ENCODE results near the gene HEATR5B. TPM values are rescaled to one million over a fixed set of nuclear protein-coding genes. Genes with fewer than 3 reads are reported as not detected.

Gene HEATR5B
- total RNA-seq, 4 donors from 2014 or later: 15.8 to 34.5 (median 23.1) TPM

GRCh38 chr2:37068686-37069085 lies 15.5 kb downstream of the HEATR5B start:
- peaks cover 3 to 99% (median 8%) of the 10 kb centered on the region in 3 donors for H3K36me3 ChIP-seq
- intact Hi-C loops (cut with DNase I): no loop called here

DNA sequence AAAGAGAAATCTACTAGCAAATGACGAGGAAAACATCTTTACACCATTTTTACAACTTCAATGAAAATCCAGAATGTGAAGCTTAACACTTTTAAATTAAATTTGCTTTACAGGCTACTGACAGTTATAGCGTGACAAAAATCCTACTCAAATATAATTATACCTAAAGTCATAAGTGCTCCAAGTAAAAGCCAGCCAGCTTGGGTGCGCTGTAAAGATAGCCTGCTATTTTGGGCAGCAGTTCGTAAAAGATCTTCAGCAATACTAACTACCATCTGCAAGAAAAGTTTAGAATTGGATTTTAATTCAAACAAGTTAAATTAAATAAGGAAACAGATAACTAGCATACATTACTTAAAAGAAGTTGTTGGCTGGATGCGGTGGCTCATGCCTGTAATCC lies 22.4 kb downstream of the HEATR5B start:
- intact Hi-C loops (cut with DNase I): no loop called here
- H3K27me3 ChIP-seq: no peaks in the 10 kb centered on the region
- WGBS, 2 donors: 97% methylated on average over 5 of the region's 5 CpGs
- H3K4me1 ChIP-seq: no peaks in the 10 kb centered on the region
- H3K27ac ChIP-seq: no peak overlapping the region
- TF ChIP-seq POLR2A (IDR thresholded peaks at IDR 0.05): no peak
- TF ChIP-seq, protein P1, sequence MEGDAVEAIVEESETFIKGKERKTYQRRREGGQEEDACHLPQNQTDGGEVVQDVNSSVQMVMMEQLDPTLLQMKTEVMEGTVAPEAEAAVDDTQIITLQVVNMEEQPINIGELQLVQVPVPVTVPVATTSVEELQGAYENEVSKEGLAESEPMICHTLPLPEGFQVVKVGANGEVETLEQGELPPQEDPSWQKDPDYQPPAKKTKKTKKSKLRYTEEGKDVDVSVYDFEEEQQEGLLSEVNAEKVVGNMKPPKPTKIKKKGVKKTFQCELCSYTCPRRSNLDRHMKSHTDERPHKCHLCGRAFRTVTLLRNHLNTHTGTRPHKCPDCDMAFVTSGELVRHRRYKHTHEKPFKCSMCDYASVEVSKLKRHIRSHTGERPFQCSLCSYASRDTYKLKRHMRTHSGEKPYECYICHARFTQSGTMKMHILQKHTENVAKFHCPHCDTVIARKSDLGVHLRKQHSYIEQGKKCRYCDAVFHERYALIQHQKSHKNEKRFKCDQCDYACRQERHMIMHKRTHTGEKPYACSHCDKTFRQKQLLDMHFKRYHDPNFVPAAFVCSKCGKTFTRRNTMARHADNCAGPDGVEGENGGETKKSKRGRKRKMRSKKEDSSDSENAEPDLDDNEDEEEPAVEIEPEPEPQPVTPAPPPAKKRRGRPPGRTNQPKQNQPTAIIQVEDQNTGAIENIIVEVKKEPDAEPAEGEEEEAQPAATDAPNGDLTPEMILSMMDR (IDR thresholded peaks at IDR 0.05): no peak
- H3K36me3 ChIP-seq: peaks cover 14 to 100% (median 18%) of the 10 kb centered on the region in 3 donors
- H3K9me3 ChIP-seq: no peaks in the 10 kb centered on the region
- H3K4me3 ChIP-seq: no peak overlapping the region
- DNase-seq: no peak

More at GRCh38 chr2:37068686-37069085, 15.5 kb downstream of the HEATR5B start:
- DNase-seq: no peak
- TF ChIP-seq, protein P1 (IDR thresholded peaks at IDR 0.05): no peak
- TF ChIP-seq POLR2A (IDR thresholded peaks at IDR 0.05): no peak
- no peak overlapping the region for H3K27ac ChIP-seq
- H3K27me3 ChIP-seq: no peaks in the 10 kb centered on the region
- H3K4me3 ChIP-seq: no peak overlapping the region
- 76 to 85% methylated on average over 6 of the region's 6 CpGs for WGBS, 2 donors
- H3K4me1 ChIP-seq: no peaks in the 10 kb centered on the region
- no peaks in the 10 kb centered on the region for H3K9me3 ChIP-seq

- no peak overlapping the region for H3K27ac ChIP-seq
- peaks cover 15 to 100% (median 23%) of the 10 kb centered on the region in 3 donors for H3K36me3 ChIP-seq
- H3K4me3 ChIP-seq: no peak overlapping the region
- H3K4me1 ChIP-seq: no peaks in the 10 kb centered on the region
- TF ChIP-seq POLR2A (IDR thresholded peaks at IDR 0.05): no peak
- TF ChIP-seq, protein P1 (IDR thresholded peaks at IDR 0.05): no peak
- intact Hi-C loops (cut with DNase I): no loop called here
- no peaks in the 10 kb centered on the region for H3K9me3 ChIP-seq
- no peaks in the 10 kb centered on the region for H3K27me3 ChIP-seq
- DNase-seq: no peak
Measured at GRCh38 chr2:37061013-37061711, 23.0 kb downstream of the HEATR5B start.

GRCh38 chr2:37060446-37060845 lies 23.7 kb downstream of the HEATR5B start:
- Histone ChIP-seq H3K27ac (no peak overlapping the region), H3K36me3 (peaks cover 15 to 100% (median 20%) of the 10 kb centered on the region in 3 donors), H3K27me3 (no peaks in the 10 kb centered on the region), H3K9me3 (no peaks in the 10 kb centered on the region), H3K4me3 (no peak overlapping the region), H3K4me1 (no peaks in the 10 kb centered on the region)
- no peak for TF ChIP-seq POLR2A (IDR thresholded peaks at IDR 0.05)
- TF ChIP-seq, protein P1 (IDR thresholded peaks at IDR 0.05): no peak
- intact Hi-C loops (cut with DNase I): no loop called here
- no peak for DNase-seq
- 83 to 87% methylated on average over 7 of the region's 7 CpGs for WGBS, 2 donors

GRCh38 chr2:37059841-37060240 lies 24.3 kb downstream of the HEATR5B start:
- TF ChIP-seq, protein P1 (IDR thresholded peaks at IDR 0.05): no peak
- TF ChIP-seq POLR2A (IDR thresholded peaks at IDR 0.05): no peak
- no peaks in the 10 kb centered on the region for H3K27me3 ChIP-seq
- no peak overlapping the region for H3K27ac ChIP-seq
- H3K9me3 ChIP-seq: no peaks in the 10 kb centered on the region
- peaks cover 15 to 100% (median 18%) of the 10 kb centered on the region in 3 donors for H3K36me3 ChIP-seq
- intact Hi-C loops (cut with DNase I): no loop called here
- 91 to 95% methylated on average over 3 of the region's 3 CpGs for WGBS, 2 donors
- no peak overlapping the region for H3K4me3 ChIP-seq
- no peaks in the 10 kb centered on the region for H3K4me1 ChIP-seq
- DNase-seq: no peak
